DMS114 treated with DMSO at 0.1 percent for 48 hours (cell line): ENCODE measurements around the gene GRK1.

ENCODE experiments used
- DNase-seq: peaks from one replicate; lab custom pipeline; 2025; ENCODE audit not compliant: unreplicated experiment; lab: John Stamatoyannopoulos, UW

GRK1 gene

GRCh38 chr13:113726961-113727411 lies 60.0 kb downstream of the GRK1 start:
- DNase-seq: no peak

DNA sequence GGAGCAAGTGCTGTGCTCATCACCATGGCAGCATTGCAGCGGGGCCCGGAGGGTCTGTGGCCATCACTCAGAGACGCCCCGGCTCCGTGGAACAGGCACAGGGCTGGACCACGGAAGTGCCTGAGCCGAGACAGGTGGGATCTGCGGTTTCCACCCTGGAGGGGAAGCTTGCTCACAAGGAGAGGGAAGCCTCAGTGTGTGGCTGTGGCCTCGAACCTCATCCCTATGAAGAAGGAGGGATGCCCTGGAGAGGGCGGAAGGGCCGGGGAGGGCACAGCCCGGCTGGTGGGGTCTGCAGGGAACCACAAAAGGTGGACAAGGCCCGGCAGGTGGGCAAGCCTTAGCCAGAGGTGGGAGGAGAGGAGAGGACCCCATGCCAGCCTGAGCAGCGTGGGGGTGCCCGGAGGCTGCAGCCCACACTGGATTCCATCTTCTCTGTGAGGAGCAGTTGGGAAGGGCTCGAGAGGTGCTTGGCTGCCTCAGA lies 61.6 kb downstream of the GRK1 start:
- DNase-seq: no peak

DNA sequence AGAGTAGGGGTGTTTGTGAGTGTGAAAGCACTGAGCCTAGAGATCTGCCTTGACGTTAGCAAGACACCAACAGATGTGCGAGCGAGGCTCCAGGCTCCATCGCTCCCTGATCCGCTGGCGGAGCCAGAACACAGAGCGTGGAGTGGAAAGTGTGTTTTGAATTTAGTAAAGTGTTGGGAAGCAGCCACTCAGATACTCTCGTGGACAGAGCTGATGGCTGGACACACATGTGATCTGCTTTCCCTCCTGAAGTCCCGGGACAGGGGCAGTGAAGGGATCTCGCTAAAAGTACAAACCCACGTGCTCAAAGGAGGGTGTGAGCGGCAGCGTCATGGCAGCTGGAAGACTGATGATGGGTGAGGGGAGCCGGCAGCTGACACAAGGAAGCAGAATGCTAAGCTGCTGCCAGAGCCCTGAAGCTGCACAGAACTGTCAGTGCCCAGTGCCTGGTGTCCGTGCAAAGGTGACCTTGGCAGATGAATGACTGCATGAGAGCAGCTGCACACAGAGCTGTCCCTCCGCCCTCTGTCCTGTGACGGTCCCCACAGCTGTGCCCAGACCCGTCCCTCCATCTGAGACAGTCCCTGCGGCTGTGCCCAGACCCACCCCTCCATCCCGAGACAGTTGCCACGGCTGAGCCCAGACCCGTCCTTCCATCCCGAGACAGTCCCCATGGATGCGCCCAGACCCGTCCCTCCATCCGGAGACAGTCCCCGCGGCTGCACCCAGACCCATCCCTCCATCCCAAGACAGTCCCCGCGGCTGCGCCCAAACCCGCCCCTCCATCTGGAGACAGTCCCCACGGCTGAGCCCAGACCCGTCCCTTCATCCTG lies 62.4 kb downstream of the GRK1 start:
- DNase-seq: no peak

DNA sequence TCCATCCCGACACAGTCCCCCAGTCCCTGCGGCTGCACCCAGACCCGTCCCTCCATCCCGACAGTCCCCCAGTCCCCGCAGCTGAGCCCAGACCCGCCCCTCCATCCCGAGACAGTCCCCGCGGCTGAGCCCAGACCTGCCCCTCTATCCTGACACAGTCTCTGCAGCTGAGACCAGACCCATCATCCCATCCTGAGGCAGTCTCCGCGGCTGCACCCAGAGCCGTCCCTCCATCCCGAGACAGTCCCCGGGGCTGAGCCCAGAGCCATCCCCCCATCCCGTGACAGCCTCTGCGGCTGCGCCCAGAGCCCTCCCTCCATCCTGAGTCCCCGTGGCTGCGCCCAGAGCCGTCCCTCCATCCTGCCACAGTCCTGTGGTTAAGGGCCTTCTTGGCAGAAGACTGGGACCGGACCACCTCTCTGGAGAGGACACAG lies 63.3 kb downstream of the GRK1 start:
- no peak for DNase-seq

DNA sequence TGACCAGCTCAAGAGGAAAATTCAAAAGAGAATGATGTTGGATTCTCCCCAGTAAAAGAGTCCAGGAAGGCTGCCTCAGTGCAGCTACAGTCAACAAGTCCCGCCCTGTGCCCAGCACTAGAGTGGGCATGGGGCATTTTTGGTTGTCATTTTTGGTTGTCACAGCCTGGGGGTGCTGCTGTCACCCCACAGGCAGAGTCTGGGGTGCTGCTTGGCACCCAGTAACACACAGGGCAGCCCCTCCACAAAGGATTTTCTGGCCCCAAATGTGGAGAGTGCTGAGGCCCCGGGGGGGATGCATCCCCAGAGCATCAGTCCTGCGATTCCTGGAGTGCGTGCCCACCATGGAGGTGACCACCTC lies 63.8 kb downstream of the GRK1 start:
- no peak for DNase-seq

DNA sequence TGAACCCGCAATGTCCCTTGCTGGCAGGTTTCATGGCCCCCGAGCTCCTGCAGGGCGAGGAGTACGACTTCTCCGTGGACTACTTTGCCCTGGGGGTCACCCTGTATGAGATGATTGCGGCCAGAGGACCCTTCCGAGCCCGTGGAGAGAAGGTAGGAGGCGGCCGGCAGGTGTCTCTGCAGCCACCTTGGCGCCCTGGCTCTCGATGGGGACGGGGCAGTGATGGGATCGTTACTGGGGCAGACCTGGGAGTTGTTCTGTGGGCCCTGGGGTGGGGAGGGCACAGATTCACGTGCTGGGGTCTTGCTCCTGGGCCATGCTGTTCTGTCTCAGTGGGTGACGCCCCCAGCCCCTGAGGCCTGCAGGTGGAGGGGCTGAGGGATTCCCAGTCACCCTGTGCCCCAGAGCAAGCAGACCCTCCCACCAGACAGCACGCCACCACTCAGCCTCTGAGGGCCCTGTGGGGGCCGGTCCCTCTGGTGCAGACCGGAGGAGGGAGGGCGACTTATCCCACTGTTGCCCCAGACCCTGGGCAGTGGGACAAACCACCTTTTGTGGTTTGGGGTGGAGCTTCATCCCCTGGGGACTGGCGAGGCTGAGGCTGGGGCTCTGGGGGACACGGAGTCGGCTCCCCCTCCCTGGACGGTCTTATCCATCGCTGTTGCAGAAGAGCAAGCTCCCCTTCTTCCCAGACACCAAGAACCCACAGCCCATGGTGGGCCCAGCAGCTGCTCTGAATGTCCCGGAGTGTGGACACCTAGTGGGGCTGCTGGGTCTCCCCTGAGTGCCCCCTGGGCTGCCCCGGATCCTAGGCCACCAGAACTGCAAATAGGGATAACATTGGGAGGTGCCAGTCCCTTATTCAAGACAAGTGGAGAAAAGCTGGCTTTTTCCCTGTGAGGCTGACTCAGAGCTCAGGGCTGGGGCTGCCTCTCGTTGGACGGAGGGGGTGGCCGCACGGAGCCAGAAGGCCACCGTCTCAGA lies 64.5 kb downstream of the GRK1 start:
- DNase-seq: no peak

DNA sequence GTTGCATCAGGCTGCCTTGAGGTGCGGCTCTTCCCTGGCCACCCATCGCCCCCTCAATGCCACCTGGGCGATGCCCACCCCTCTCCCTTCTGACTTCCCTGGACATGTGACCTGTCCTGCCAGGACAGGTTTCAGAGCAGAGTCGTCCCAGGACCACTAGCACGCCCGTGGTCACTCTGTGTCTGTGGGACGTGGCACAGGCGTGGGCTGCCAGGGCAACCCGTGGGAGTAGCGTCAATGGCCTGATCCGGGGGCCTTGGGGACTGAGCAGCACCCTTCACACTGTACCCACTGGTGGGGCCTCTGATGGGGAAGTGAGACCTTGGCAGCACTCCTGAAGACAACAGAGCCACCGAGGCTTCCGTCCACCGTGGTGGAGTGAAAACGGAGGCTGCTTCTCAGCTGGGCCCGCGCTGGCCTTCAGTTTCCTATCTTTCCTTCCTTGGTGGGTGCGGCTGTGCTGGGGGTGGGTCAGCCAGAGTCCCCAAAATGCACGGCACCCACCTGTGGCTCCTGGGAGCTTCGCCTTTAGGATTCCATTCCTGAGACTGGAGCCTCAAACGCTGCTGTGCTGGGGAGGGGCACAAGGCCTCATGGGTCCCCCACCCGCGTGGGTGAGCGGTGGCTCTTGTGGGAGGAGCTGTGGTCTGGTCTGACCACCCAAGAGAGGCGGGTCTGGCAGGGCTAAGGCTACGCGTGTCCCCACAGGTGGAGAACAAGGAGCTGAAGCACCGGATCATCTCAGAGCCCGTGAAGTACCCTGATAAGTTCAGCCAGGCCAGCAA lies 65.3 kb downstream of the GRK1 start:
- DNase-seq: no peak

GRCh38 chr13:113732961-113733950 lies 66.2 kb downstream of the GRK1 start:
- DNase-seq: no peak

- DNase-seq: no peak
These were observed 67.2 kb downstream of the GRK1 start for GRCh38 chr13:113734099-113734825.

DNA sequence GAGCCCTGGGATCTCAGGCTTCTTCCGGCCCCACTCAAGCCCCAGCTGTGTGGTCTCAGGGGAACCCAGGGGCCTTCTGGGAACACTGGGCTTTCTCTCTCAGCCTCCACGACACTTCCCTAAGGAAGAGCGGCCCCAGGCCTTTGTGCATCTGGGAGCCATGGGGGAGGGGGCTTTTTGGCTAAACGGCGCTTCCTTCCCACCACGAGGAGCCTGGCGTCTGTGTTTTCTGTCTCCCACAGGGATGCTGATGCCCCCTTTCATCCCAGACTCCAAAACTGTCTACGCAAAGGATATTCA lies 67.8 kb downstream of the GRK1 start:
- no peak for DNase-seq

DNA sequence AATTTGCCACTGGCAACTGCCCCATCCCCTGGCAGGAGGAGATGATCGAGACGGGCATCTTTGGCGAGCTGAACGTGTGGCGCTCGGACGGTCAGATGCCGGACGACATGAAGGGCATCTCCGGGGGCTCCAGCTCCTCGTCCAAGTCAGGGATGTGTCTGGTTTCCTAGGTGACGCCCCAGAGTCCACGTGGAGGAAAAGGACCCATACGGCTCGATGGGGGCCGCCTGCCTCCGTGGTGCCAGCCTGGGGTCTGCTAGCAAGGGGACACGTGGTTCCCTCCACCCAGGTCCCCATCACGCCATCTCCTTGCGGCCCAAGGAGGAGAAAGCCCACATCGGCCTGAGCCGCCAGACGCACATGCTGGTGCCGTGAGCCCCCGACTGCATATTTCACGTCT lies 68.2 kb downstream of the GRK1 start:
- DNase-seq: no peak

- no peak for DNase-seq
These were observed 68.7 kb downstream of the GRK1 start for GRCh38 chr13:113735750-113736149.

DNA sequence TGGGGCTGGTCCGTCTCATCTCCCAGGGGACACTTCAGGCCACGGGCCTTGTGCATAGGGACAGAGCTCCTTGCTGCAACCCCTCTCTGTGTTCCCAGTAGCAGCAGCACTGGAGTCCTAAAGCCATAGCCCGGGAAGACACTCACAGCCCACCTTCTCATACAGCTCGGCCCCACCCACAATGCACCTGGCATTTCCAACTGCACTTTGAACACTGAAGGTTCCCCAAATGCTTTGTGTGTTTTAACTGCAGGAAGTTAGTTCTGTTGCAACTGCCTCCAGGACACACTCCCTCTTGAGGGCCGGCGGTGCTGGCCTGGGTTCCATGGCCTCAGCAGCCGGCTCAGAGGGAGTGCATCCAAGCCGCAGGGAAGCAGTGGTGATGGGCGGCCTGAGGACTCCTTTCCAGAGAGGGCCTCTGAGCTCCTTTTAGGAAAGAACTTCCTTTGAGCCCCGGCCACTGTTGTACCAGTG lies 69.3 kb downstream of the GRK1 start:
- no peak for DNase-seq

GRCh38 chr13:113737803-113738202 lies 70.8 kb downstream of the GRK1 start:
- DNase-seq: no peak

DNA sequence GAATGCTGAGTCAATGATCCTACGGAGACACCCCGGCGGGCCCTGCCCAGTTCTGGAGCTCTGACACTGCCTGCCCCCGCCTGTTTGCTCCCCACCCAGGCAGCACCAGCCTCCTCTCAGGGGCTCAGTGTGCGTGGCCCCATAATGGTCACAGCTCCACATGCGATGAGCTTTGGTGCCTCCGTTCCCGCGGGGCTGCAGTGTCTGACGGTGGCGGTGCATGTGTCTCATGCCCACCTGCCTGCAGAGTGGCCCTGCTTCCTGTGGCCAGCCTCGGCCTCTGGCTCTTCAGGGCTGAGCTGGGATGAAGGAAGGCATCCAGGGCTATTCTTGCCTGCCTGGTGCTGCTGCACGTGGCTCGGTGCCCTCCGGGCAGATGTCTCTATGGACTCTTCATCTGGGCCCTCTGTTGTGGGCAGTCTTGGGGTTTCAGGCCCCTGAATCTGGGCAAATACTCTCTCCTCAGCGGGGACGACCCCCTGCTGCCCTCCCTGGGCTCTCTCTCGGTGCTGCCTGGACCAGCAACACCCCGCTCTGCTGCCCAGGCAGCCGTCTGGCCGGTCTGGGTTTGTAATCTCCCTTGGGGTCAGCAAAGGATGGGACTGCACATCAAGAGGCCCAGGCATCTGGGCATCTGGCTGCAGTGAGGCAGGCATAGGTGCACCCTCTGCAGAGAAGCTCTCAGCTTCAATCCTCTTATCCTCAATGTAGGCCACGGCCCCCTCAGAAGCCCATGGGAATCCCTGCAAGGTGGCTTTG lies 72.7 kb downstream of the GRK1 start:
- DNase-seq: no peak

DNA sequence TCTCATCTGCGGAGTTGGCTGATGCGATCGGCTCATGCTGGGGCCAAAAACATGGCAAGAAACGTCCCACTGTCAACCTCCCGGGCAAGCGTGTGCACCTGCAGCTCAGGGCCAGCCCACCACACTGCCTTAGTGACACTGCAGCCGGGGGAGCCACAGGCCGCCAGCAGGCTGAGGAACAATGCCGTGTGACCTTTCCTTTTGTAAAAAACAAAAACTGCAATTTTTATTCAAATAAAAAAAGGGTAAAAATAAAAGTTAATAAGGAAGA lies 73.2 kb downstream of the GRK1 start:
- DNase-seq: no peak

- no peak for DNase-seq
These were observed 73.6 kb downstream of the GRK1 start for GRCh38 chr13:113740661-113741060.

DNA sequence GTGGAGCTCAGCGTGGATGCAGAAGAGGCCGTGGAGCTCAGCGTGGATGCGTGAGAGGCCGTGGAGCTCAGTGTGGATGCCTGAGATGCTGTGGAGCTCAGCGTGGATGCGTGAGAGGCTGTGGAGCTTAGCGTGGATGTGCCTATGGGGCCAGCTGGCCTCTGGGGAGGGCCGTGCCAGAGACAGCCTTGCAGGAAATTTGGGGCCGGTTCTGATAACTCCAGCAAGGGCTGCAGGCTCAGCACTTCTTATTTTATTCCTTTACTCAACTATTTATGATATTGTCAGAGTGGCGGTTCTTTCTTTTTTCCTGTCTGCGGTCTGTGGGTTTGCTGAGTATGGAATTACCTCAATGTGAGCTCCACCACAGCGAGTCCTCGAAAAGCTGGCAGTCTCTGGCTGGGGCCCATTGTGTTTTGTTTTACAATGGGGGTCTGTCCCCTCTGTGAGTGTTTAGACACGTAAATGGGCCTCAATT lies 74.2 kb downstream of the GRK1 start:
- no peak for DNase-seq
